Measurements from ENCODE around the gene SYTL3. TPM values are rescaled to one million over a fixed set of nuclear protein-coding genes. Genes with fewer than 3 reads are reported as not detected.

The SYTL3 gene
- polyA plus RNA-seq, 1 of the 3 experiments (the other 2 are of a cell fraction), result 2.3 TPM

DNA sequence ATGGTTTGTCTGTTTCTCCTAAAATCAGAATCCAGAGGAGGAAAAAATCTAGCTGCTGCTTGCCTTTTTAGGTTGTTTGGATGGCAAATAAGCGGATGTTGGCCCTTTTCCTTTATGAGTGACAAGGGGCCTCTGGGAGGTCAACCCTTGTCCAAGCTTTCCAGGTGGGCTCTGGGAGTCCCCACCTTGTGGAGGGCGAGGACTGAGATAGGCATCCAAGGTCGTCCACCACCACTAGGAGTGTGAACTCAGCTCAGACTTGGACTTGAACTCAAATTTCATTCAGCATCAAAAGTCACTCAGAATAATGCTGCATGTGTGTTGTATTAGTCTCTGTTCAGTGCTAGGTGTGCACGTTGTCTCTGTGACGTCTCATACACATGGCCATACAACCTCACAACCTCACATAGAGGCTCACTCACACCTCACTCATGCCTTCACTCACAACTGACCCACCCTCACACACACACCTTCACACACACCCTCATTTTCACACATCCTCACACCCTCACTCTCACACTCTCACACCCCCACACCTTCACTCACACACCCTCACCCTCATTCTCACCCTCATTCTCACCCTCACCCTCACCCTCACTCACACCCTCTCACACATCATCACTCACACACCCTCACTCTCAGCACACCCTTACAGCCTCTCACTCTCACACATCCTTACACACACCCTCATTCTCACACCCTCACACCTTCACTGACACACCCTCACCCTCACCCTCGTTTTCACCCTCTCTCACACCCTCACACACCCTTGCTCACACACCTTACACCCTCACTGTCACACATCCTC lies 23.3 kb upstream of the SYTL3 start:
- 89% methylated on average over 6 of the region's 6 CpGs for WGBS (ENCODE audit: low lambda C conversion rate)
- no peaks in the 10 kb centered on the region for H3F3A ChIP-seq (replicated peaks; ENCODE audit: insufficient read depth)
- peaks cover 0 to 45% of the 10 kb centered on the region in 2 experiments for H3K36me3 ChIP-seq (replicated peaks in 1 of 2; ENCODE audit: control insufficient read depth in 1 of 2, insufficient read depth in 2 of 2, low read length in 1 of 2)
- H4K20me1 ChIP-seq (ENCODE audit: insufficient read depth), result no peaks in the 10 kb centered on the region
- H3K4me2 ChIP-seq, result no peak overlapping the region
- H3K4me3 ChIP-seq (ENCODE audit: low read depth in 2 of 2, low read length in 1 of 2), result no peak overlapping the region
- no peak overlapping the region for H3K27ac ChIP-seq (ENCODE audit: low read depth in 2 of 2, low read length in 1 of 2)
- H2AFZ ChIP-seq (ENCODE audit: low read depth), result no peak overlapping the region
- no peak for DNase-seq
- no peak overlapping the region for H3K9ac ChIP-seq
- TF ChIP-seq NRF1 (IDR thresholded peaks at IDR 0.05; ENCODE audit: low read depth, low read length) (no peak), SIN3A (IDR thresholded peaks at IDR 0.05; ENCODE audit: borderline replicate concordance, low read depth, low read length) (no peak), FOXJ3 (CRISPR knock-in tag; IDR thresholded peaks at IDR 0.05) (no peak), EP300 (IDR thresholded peaks at IDR 0.05; ENCODE audit: borderline replicate concordance in 1 of 2, low read depth in 1 of 2, low read length in 1 of 2) (no peak), POLR2AphosphoS5 (IDR thresholded peaks at IDR 0.05; ENCODE audit: low read depth, low read length) (no peak), EZH2phosphoT487 (IDR thresholded peaks at IDR 0.05; ENCODE audit: borderline replicate concordance, low read depth) (no peak), MEF2A (IDR thresholded peaks at IDR 0.05; ENCODE audit: borderline replicate concordance, low read depth) (no peak), RCOR1 (IDR thresholded peaks at IDR 0.05; ENCODE audit: low read length) (no peak), NFIC (IDR thresholded peaks at IDR 0.05; ENCODE audit: borderline replicate concordance) (no peak), FOXM1 (IDR thresholded peaks at IDR 0.05; ENCODE audit: low read depth) (no peak), GATA2 (CRISPR knock-in tag; IDR thresholded peaks at IDR 0.05) (no peak), TCF12 (IDR thresholded peaks at IDR 0.05) (no peak), CHD2 (IDR thresholded peaks at IDR 0.05; ENCODE audit: low read length, partially characterized antibody) (no peak)
- TF ChIP-seq, protein P1, sequence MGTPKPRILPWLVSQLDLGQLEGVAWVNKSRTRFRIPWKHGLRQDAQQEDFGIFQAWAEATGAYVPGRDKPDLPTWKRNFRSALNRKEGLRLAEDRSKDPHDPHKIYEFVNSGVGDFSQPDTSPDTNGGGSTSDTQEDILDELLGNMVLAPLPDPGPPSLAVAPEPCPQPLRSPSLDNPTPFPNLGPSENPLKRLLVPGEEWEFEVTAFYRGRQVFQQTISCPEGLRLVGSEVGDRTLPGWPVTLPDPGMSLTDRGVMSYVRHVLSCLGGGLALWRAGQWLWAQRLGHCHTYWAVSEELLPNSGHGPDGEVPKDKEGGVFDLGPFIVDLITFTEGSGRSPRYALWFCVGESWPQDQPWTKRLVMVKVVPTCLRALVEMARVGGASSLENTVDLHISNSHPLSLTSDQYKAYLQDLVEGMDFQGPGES (IDR thresholded peaks at IDR 0.05; ENCODE audit: low read depth, low read length), result no peak
- TF ChIP-seq, protein P2, sequence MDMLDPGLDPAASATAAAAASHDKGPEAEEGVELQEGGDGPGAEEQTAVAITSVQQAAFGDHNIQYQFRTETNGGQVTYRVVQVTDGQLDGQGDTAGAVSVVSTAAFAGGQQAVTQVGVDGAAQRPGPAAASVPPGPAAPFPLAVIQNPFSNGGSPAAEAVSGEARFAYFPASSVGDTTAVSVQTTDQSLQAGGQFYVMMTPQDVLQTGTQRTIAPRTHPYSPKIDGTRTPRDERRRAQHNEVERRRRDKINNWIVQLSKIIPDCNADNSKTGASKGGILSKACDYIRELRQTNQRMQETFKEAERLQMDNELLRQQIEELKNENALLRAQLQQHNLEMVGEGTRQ (IDR thresholded peaks at IDR 0.05; ENCODE audit: borderline replicate concordance, low read depth, low read length), result no peak
- no peaks in the 10 kb centered on the region for H3K9me3 ChIP-seq
- H3K79me2 ChIP-seq (ENCODE audit: insufficient read depth), result no peaks in the 10 kb centered on the region
- ChIA-PET CTCF (interaction anchor here (1.0 to 1.1 kb wide), 2 partner anchors 21 kb away, joined by 4 to 5 read pairs; no protein-coding TSS in a partner anchor), POLR2A (no interaction called here)
- peaks cover 10 to 34% of the 10 kb centered on the region in 2 experiments; a peak in 3 of 4 replicates for H3K4me1 ChIP-seq (ENCODE audit: control insufficient read depth in 1 of 2, insufficient read depth in 2 of 2, low read depth in 1 of 2, low read length in 1 of 2)
- no peaks in the 10 kb centered on the region for H3K27me3 ChIP-seq (ENCODE audit: insufficient read depth)
- no peaks in the 10 kb centered on the region for H3K9me2 ChIP-seq
